HFF-Myc (cell line): Measurements from ENCODE around the gene HUS1B.

Source experiments
- DNase-seq: peaks from one replicate; pipeline ENCODE4 v3.0.0-alpha.2; 2011; ENCODE audit warnings: low read depth; ENCODE audit errors: extremely low read depth
- H3K4me3 ChIP-seq: replicated peaks from 2 replicates; pipeline ENCODE4 v1.5.1; 2011; ENCODE audit warnings: low read depth, mild to moderate bottlenecking, control low read depth, low read length
- TF ChIP-seq, protein P1 (sequence below): IDR thresholded peaks from 2 replicates; pipeline ENCODE4 v1.5.1; 2012; ENCODE audit warnings: mild to moderate bottlenecking, low read depth, low read length, control low read depth; ENCODE audit errors: missing control alignments

HUS1B gene

DNA sequence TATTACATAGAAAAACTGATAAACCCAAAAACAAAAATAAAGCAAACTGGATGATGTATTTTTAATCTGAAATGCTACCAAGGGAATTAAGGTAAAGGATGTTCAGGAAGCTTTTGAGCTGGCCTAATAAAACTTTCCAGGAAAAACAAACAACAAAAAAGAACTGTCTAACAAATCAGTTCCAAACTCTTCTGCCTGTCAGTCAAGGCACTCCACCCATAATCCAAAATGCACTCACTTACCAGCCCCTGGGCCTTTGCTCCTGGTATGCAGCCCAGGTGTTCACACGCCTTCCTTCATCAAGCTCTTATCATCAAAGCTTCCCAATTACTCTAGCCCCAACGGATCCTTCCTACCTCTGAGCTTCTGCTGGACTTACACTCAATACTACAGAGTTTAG is 32.3 kb upstream of the HUS1B start:
- no peak overlapping the region for H3K4me3 ChIP-seq
- TF ChIP-seq, protein P1, sequence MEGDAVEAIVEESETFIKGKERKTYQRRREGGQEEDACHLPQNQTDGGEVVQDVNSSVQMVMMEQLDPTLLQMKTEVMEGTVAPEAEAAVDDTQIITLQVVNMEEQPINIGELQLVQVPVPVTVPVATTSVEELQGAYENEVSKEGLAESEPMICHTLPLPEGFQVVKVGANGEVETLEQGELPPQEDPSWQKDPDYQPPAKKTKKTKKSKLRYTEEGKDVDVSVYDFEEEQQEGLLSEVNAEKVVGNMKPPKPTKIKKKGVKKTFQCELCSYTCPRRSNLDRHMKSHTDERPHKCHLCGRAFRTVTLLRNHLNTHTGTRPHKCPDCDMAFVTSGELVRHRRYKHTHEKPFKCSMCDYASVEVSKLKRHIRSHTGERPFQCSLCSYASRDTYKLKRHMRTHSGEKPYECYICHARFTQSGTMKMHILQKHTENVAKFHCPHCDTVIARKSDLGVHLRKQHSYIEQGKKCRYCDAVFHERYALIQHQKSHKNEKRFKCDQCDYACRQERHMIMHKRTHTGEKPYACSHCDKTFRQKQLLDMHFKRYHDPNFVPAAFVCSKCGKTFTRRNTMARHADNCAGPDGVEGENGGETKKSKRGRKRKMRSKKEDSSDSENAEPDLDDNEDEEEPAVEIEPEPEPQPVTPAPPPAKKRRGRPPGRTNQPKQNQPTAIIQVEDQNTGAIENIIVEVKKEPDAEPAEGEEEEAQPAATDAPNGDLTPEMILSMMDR: no peak
- no peak for DNase-seq

DNA sequence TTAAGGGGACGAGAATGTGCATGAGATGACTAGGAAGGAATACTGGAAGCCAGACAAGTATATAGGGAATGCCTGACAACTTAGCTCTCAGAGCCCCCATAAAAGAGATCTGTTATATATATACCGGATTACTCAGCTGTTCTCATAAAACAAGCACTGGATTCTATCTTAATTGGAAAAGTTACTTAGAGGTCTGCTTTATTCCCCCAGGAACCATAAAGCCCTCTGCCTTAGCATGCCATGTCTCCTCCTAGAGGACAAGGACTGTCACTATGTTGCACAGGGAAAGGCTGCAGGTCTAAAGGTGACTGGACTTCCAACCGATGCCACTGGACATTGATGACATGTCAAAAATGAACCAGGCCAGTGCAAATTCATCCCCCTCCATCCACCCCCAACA is 29.6 kb upstream of the HUS1B start:
- DNase-seq: no peak
- TF ChIP-seq, protein P1: peak; percentile 14
- H3K4me3 ChIP-seq: no peak overlapping the region

DNA sequence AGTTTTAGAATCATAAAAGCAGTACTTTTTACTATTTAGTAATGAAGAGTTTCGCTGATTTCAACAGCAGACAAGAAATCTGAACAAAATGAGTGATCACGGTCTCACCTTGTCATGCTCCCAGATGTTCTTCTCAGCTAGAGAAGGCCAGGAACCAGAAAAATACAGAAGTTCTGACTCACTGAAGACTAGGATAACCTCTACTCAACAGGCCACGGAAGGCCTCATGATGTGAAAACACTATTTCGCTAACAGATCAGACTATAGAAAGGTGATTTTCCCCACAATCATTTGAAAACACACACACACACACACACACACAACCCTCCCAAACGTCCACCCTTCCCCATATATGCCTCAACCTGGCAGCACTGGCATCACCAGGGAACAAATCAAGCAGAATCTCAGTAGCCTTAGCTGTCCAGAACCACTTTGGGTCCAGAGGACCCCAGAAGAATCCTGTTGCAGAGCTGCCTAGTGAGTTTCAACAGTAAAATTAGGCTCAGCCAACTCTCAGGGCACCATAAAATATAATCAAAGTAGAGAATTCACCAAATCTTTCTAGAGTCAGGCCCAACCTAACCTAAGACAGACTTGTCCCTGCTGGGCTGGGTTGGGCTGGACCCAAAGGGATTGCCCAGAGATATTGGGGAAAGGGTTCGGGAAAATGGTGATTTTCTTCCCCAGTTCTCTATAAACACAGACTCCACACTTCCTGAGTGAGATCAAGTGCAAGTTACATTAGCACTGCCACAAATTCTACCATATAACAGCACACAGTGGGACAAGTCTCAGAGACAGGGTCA is 28.1 kb upstream of the HUS1B start:
- no peak overlapping the region for H3K4me3 ChIP-seq
- peak; percentile 12 for DNase-seq
- TF ChIP-seq, protein P1: no peak

DNA sequence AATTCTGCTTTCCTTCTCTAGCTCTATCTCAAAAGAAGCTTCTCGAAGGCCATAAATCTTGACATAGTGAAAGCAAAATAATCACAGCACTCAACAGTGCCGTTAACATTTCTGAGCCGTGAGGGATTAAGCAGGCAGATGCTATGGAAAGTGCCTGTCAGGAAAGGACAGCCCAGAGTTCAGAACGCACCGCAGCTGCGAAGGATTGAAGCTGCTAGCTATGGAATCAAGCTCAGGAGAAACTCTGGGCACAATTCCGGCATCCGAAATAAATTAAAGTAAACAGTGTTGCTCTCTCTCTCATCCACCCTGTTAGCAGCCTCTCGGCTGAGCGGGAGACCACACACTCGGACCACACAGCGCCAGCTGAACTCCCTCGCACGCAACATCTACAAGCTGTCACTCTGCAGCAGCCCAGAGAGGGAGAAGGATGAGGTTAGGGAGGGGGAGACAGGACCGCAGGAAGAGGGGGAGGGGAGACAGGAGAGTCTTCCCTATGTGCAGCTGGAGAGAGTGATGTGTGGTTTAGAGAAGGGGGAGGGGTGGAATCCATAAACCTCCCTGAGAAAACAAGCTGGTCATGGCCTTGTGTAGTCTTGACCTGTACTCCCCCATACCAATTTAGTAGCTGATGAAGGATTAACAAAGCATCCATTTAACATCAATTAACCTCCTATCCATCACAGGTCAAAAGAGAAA is 27.0 kb upstream of the HUS1B start:
- H3K4me3 ChIP-seq: peak overlapping the region; percentile 32
- peak; percentile 72 for DNase-seq
- TF ChIP-seq, protein P1: no peak

DNA sequence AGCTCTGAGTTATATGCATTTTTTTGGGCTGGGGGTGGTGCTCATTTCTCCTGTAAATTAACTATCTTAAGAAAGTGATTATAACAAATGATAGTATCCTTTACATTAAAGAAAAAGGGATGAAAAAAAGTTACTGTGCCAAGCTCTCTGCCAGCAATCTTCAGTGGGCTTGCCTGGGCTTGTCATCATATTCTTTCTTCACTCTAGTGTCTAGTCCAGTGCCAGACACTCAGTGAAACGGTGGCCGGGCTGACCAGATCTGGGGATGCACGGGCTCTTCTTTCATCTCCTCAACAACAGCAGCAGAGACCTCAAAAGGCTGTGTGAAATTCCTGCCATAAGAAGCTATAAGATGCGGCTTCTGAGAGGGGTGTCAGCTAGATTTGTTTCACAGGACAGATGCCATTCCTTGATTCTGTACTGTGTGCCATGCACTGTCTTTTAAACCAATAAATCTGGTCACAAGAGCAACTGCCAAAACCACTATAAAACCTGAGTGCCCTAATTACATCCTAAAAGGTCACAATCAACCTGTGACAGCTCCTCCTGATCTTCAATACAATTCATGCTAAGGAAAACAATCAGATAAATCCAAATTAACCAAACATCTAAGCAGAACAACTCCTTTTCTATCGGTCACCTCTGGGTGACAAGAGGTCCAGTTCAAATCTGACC is 23.9 kb upstream of the HUS1B start:
- TF ChIP-seq, protein P1: no peak
- no peak overlapping the region for H3K4me3 ChIP-seq
- DNase-seq: no peak

DNA sequence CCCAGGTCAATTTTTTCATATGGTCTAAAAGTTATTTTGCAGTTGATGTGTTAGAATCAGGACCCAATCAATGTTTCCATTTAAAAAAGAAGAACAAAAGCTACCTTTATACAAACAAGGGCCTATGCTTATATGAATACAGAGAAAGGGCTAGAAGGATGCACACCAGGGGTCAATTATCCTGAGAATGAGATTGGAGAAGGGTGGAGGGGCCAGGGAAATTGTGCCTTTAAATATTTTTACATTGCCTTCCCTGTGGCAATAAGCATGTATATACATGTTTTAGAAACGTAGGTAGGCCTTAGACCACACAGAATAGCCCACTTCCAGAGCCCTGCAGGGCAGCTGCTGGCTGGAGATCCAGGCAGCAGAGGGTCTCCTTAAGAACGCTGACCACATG is 23.4 kb upstream of the HUS1B start:
- no peak overlapping the region for H3K4me3 ChIP-seq
- TF ChIP-seq, protein P1: no peak

More for the DNA sequence above, 23.4 kb upstream of the HUS1B start:
- DNase-seq: no peak
